HCT116 (cell line): ENCODE data around the gene CPNE8. TPM values are rescaled to one million over a fixed set of nuclear protein-coding genes. Genes with fewer than 3 reads are reported as not detected.

ENCODE experiments used
- ATAC-seq: fragments of 200-7000 bp; cut with Tn5 transposase; 2 replicates; pipeline ENCODE4 v1.9.1; 2020; ENCODE audit warnings: mild to moderate bottlenecking, moderate library complexity
- BruUV-seq: library from RNA; stranded (reverse); fragments of 400-500 nt; replicated peaks from 2 replicates; lab custom pipeline; 2021; lab: Mats Ljungman, UMichigan
- CTCF ChIA-PET: fragments of 300-600 bp; sonication (Branson Sonifier 250); formaldehyde crosslinking; loops from one replicate; lab custom pipeline; 2021; ENCODE audit warnings: antibody characterized with exemption; lab: Charles Lee
- POLR2A ChIA-PET: fragments of 300-600, 350-600 bp; sonication (Branson Sonifier 250); formaldehyde crosslinking; loops from one replicate; lab custom pipeline; 2021; ENCODE audit warnings: antibody characterized with exemption; lab: Charles Lee
- RAD21 ChIA-PET, 2 experiments: fragments of 300-600 bp; sonication (Branson Sonifier 250); formaldehyde crosslinking; loops; one replicate each; lab custom pipeline; 2023; ENCODE audit warnings: low total read pairs in 2 of 2; ENCODE audit not compliant: uncharacterized antibody in 2 of 2, unreplicated experiment in 2 of 2, low non-redundant PET in 1 of 2; lab: Charles Lee
- DNase-seq: peaks from one replicate; pipeline ENCODE4 v3.0.0-alpha.2; 2010; ENCODE audit warnings: low read depth, low spot score
- H2AFZ ChIP-seq: fragments of 200-600 bp; shearing (Covaris generic), sonication (generic); 2 replicates; pipeline ENCODE4 v1.6.1; 2017; ENCODE audit warnings: low read depth, mixed run types, mixed read lengths, antibody characterized with exemption, low read length; ENCODE audit not compliant: poor library complexity, severe bottlenecking
- H3K27ac ChIP-seq: 2 replicates; pipeline ENCODE4 v1.5.1; 2012; ENCODE audit warnings: low read depth, low read length
- H3K27me3 ChIP-seq: fragments of 200-600 bp; sonication (generic); 2 replicates; pipeline ENCODE4 v1.6.1; 2016; ENCODE audit warnings: mixed run types, low read length, mixed read lengths; ENCODE audit not compliant: insufficient read depth
- H3K36me3 ChIP-seq, 2 experiments: fragments of 200-500 bp in 1 of 2; fragments of 200-600 bp in 1 of 2; sonication (Bioruptor generic) in 1 of 2; sonication (generic) in 1 of 2; 2 replicates each; pipeline versions ENCODE4 v1.5.1 to v1.6.1; 2014 to 2016; ENCODE audit warnings: low read length in 2 of 2, inconsistent platforms in 1 of 2, mixed read lengths in 1 of 2, mixed run types in 1 of 2; ENCODE audit not compliant: insufficient read depth in 2 of 2, control insufficient read depth in 1 of 2
- H3K4me1 ChIP-seq, 2 experiments: fragments of 200-600 bp in 1 of 2; sonication (generic) in 1 of 2; 2 replicates each; pipeline versions ENCODE4 v1.5.1 to v1.6.1; 2012 to 2017; ENCODE audit warnings: low read length in 2 of 2, inconsistent platforms in 1 of 2, mild to moderate bottlenecking in 1 of 2, mixed read lengths in 1 of 2, mixed run types in 1 of 2, moderate library complexity in 1 of 2; ENCODE audit not compliant: insufficient read depth in 2 of 2, control insufficient read depth in 1 of 2
- H3K4me2 ChIP-seq: fragments of 200-600 bp; sonication (generic); 2 replicates; pipeline ENCODE4 v1.6.1; 2017; ENCODE audit warnings: mixed run types, low read length, mixed read lengths
- H3K4me3 ChIP-seq, 2 experiments: fragments of 200-600 bp in 1 of 2; sonication (generic) in 1 of 2; replicated peaks in 1 of 2; 2 replicates each; pipeline ENCODE4 v1.5.1; 2011 to 2016; ENCODE audit warnings: low read length in 2 of 2, control low read depth in 1 of 2, low read depth in 1 of 2, mild to moderate bottlenecking in 1 of 2, mixed read lengths in 1 of 2, mixed run types in 1 of 2
- H3K79me2 ChIP-seq: fragments of 200-600 bp; sonication (generic); 2 replicates; pipeline ENCODE4 v1.6.1; 2017; ENCODE audit warnings: mild to moderate bottlenecking, mixed run types, low read length, moderate library complexity, mixed read lengths; ENCODE audit not compliant: insufficient read depth
- H3K9ac ChIP-seq: fragments of 200-600 bp; sonication (generic); 2 replicates; pipeline ENCODE4 v1.6.1; 2016; ENCODE audit warnings: low read length, mixed read lengths
- H3K9me2 ChIP-seq: fragments of 200-600 bp; sonication (generic), shearing (Covaris generic); 2 replicates; pipeline ENCODE4 v1.6.1; 2017; ENCODE audit warnings: mixed run types, mild to moderate bottlenecking, moderate library complexity; ENCODE audit not compliant: insufficient read depth
- H3K9me3 ChIP-seq, 2 experiments: fragments of 200-500 bp in 1 of 2; fragments of 200-600 bp in 1 of 2; sonication (Bioruptor generic) in 1 of 2; sonication (generic) in 1 of 2; 2 replicates each; pipeline ENCODE4 v1.6.1; 2014 to 2017; ENCODE audit warnings: low read length in 2 of 2, mixed read lengths in 2 of 2, inconsistent platforms in 1 of 2, low read depth in 1 of 2, mild to moderate bottlenecking in 1 of 2, mixed run types in 1 of 2, moderate library complexity in 1 of 2; ENCODE audit not compliant: control insufficient read depth in 1 of 2, insufficient read depth in 1 of 2
- H4K20me1 ChIP-seq: fragments of 200-600 bp; sonication (generic), shearing (Covaris generic); 2 replicates; pipeline ENCODE4 v1.6.1; 2017; ENCODE audit warnings: mixed run types, mild to moderate bottlenecking, moderate library complexity; ENCODE audit not compliant: insufficient read depth
- ATF3 ChIP-seq: IDR thresholded peaks from 2 replicates; pipeline ENCODE4 v1.6.1; 2012
- CBX3 ChIP-seq: IDR thresholded peaks from 2 replicates; pipeline ENCODE4 v1.6.1; 2012; ENCODE audit warnings: low read depth
- CEBPB ChIP-seq: IDR thresholded peaks from 2 replicates; pipeline ENCODE4 v1.6.1; 2012; ENCODE audit warnings: low read depth
- CTCF ChIP-seq, 3 experiments: fragments of 200-600 bp in 1 of 3; sonication (generic) in 1 of 3; IDR thresholded peaks in 2 of 3; conservative IDR thresholded peaks in 1 of 3; 2 replicates each; pipeline ENCODE4 v1.5.1; 2012 to 2017; ENCODE audit warnings: low read depth in 2 of 3, low read length in 2 of 3, antibody characterized with exemption in 1 of 3, borderline replicate concordance in 1 of 3, control low read depth in 1 of 3, mild to moderate bottlenecking in 1 of 3, mixed read lengths in 1 of 3, mixed run types in 1 of 3, moderate library complexity in 1 of 3; ENCODE audit not compliant: insufficient read depth in 1 of 3
- EGR1 ChIP-seq: IDR thresholded peaks from 2 replicates; pipeline ENCODE4 v1.6.1; 2012; ENCODE audit warnings: low read depth
- ELF1 ChIP-seq: IDR thresholded peaks from 2 replicates; pipeline ENCODE4 v1.6.1; 2012; ENCODE audit warnings: low read depth, borderline replicate concordance
- EZH2phosphoT487 ChIP-seq: fragments of 200-600 bp; IDR thresholded peaks from 2 replicates; pipeline ENCODE4 v1.6.1; 2018; ENCODE audit warnings: antibody characterized with exemption, borderline replicate concordance
- RAD21 ChIP-seq: IDR thresholded peaks from 2 replicates; pipeline ENCODE4 v1.6.1; 2012; ENCODE audit warnings: low read depth, mild to moderate bottlenecking
- SIN3A ChIP-seq: IDR thresholded peaks from 2 replicates; pipeline ENCODE4 v1.6.1; 2012; ENCODE audit warnings: low read depth
- SP1 ChIP-seq: IDR thresholded peaks from 2 replicates; pipeline ENCODE4 v1.6.1; 2012; ENCODE audit warnings: low read depth
- SRF ChIP-seq: IDR thresholded peaks from 2 replicates; pipeline ENCODE4 v1.6.1; 2012; ENCODE audit warnings: low read depth
- intact Hi-C: fragments of 100-400 bp; cut with micrococcal nuclease; formaldehyde crosslinking; loops from 2 replicates; pipeline ENCODE4 v1.10.0; 2022
- total RNA-seq: library from RNA; stranded (reverse); gene quantifications from one replicate; pipeline ENCODE4 v1.2.1, GENCODE V29; 2021; ENCODE audit not compliant: unreplicated experiment

The CPNE8 gene
- total RNA-seq, 1 experiment from 2014 or later: 14.2 TPM

GRCh38 chr12:38721611-38722252 is 183.7 kb downstream of the CPNE8 start:
- no peak overlapping the region for H3K27ac ChIP-seq
- H3K79me2 ChIP-seq: no peaks in the 10 kb centered on the region
- intact Hi-C loops: no loop called here
- H3K4me1 ChIP-seq: no peaks in the 10 kb centered on the region
- no peaks in the 10 kb centered on the region for H3K27me3 ChIP-seq
- RAD21 ChIA-PET: no interaction called here
- CTCF ChIA-PET: no interaction called here
- TF ChIP-seq CEBPB (no peak), CBX3 (no peak), ELF1 (no peak), RAD21 (no peak), EGR1 (no peak)
- TF ChIP-seq, all 23 proteins: peak for 0
- no peak for ATAC-seq
- DNase-seq: no peak
- POLR2A ChIA-PET: no interaction called here
- Histone ChIP-seq H3K9me3 (no peaks in the 10 kb centered on the region), H3K36me3 (no peaks in the 10 kb centered on the region), H3K4me2 (no peak overlapping the region), H2AFZ (no peak overlapping the region), H3K9ac (no peak overlapping the region), H3K9me2 (no peaks in the 10 kb centered on the region), H4K20me1 (no peaks in the 10 kb centered on the region), H3K4me3 (no peak overlapping the region)
- no TSS peak for BruUV-seq

- TF ChIP-seq ELF1 (no peak), RAD21 (no peak), EZH2phosphoT487 (no peak), SRF (no peak), SIN3A (no peak), ATF3 (no peak), CTCF (IDR thresholded peaks at IDR 0.05 in 2 of 3, conservative IDR thresholded peaks at IDR 0.05 in 1 of 3; ENCODE audit: borderline replicate concordance in 1 of 3, insufficient read depth in 1 of 3, low read depth in 2 of 3, low read length in 2 of 3) (no peak), SP1 (no peak)
- H3K36me3 ChIP-seq: no peaks in the 10 kb centered on the region
- no peak overlapping the region for H3K4me3 ChIP-seq
- ChIA-PET POLR2A (no interaction called here), CTCF (interaction anchor here (0.6 kb wide), 1 partner anchor 204 kb away, joined by 5 read pairs; no protein-coding TSS in a partner anchor), RAD21 (no interaction called here)
- intact Hi-C loops: no loop called here
- no peak overlapping the region for H3K4me2 ChIP-seq
- no peaks in the 10 kb centered on the region for H4K20me1 ChIP-seq
- no peaks in the 10 kb centered on the region for H3K79me2 ChIP-seq
- H2AFZ ChIP-seq: no peak overlapping the region
- H3K9me3 ChIP-seq: no peaks in the 10 kb centered on the region
- no peak overlapping the region for H3K9ac ChIP-seq
- DNase-seq (no peak), ATAC-seq (no peak)
- no peak overlapping the region for H3K27ac ChIP-seq
- BruUV-seq: no TSS peak
- no peaks in the 10 kb centered on the region for H3K27me3 ChIP-seq
- H3K4me1 ChIP-seq: no peaks in the 10 kb centered on the region
- no peaks in the 10 kb centered on the region for H3K9me2 ChIP-seq
These were observed 184.7 kb downstream of the CPNE8 start for GRCh38 chr12:38720661-38721060.
